Tibial nerve (tissue), 4 donors: ENCODE results near the gene MYH6. TPM values are rescaled to one million over a fixed set of nuclear protein-coding genes. Genes with fewer than 3 reads are reported as not detected.
A peak's percentile ranks its signal among the peaks of the same experiment; 100 is the strongest.

Experiments
- DNase-seq, 2 donors: peaks; one replicate each; pipeline ENCODE4 v3.0.0-alpha.2; 2019; ENCODE audit warnings: low spot score in 2 of 2
- H3K27ac ChIP-seq, 4 donors: fragments of 200-600 bp; sonication (generic) in 3 of 4; one replicate each; pipeline ENCODE4 v1.5.1; 2017 to 2019; ENCODE audit warnings: mild to moderate bottlenecking in 1 of 4
- H3K27me3 ChIP-seq, 2 donors: fragments of 200-600 bp; sonication (generic) in 1 of 2; one replicate each; pipeline versions ENCODE4 v1.5.1 to v1.6.0; 2017 to 2019
- H3K36me3 ChIP-seq, 3 donors: fragments of 200-600 bp; sonication (generic); one replicate each; pipeline ENCODE4 v1.5.1; 2018 to 2019
- H3K4me1 ChIP-seq, 4 donors: fragments of 200-600 bp; sonication (generic) in 3 of 4; one replicate each; pipeline ENCODE4 v1.5.1; 2017 to 2019
- H3K4me3 ChIP-seq, 4 donors: fragments of 200-600 bp; sonication (generic) in 3 of 4; one replicate each; pipeline ENCODE4 v1.5.1; 2017 to 2019; ENCODE audit warnings: mild to moderate bottlenecking in 1 of 4, moderate library complexity in 1 of 4
- H3K9me3 ChIP-seq, 4 donors: fragments of 200-600 bp; sonication (generic) in 3 of 4; one replicate each; pipeline ENCODE4 v1.5.1; 2017 to 2019
- EP300 ChIP-seq, 2 donors: sonication (generic); formaldehyde crosslinking; IDR thresholded peaks; one replicate each; pipeline ENCODE4 v1.6.1; 2017; ENCODE audit warnings: antibody characterized with exemption in 2 of 2, mild to moderate bottlenecking in 1 of 2
- POLR2A ChIP-seq, 2 donors: fragments of 450-650 bp; IDR thresholded peaks; one replicate each; pipeline ENCODE4 v1.6.1; 2017; ENCODE audit warnings: antibody characterized with exemption in 2 of 2, mild to moderate bottlenecking in 2 of 2, moderate library complexity in 2 of 2
- WGBS, 2 donors: methylation state at CpG; one replicate each; pipeline ENCODE4 v1.1.5; 2018; 5-methylcytosine and 5-hydroxymethylcytosine counted together
- total RNA-seq, 4 donors: library from RNA; depleted of rRNA; stranded (reverse); fragments of >200 nt; gene quantifications; one replicate each; pipeline ENCODE4 v1.1.0, GENCODE V29; 2016
- TF ChIP-seq, protein P1 (sequence below), 5 experiments: fragments of 200-600 bp in 3 of 5; fragments of 450-650 bp in 2 of 5; sonication (generic) in 3 of 5; IDR thresholded peaks; one replicate each; pipeline ENCODE4 v1.5.1; 2016 to 2019; ENCODE audit warnings: antibody characterized with exemption in 5 of 5, mild to moderate bottlenecking in 3 of 5, moderate library complexity in 2 of 5

MYH6 gene
- total RNA-seq, 4 donors from 2014 or later = 0.30 TPM; not detected in 3

DNA sequence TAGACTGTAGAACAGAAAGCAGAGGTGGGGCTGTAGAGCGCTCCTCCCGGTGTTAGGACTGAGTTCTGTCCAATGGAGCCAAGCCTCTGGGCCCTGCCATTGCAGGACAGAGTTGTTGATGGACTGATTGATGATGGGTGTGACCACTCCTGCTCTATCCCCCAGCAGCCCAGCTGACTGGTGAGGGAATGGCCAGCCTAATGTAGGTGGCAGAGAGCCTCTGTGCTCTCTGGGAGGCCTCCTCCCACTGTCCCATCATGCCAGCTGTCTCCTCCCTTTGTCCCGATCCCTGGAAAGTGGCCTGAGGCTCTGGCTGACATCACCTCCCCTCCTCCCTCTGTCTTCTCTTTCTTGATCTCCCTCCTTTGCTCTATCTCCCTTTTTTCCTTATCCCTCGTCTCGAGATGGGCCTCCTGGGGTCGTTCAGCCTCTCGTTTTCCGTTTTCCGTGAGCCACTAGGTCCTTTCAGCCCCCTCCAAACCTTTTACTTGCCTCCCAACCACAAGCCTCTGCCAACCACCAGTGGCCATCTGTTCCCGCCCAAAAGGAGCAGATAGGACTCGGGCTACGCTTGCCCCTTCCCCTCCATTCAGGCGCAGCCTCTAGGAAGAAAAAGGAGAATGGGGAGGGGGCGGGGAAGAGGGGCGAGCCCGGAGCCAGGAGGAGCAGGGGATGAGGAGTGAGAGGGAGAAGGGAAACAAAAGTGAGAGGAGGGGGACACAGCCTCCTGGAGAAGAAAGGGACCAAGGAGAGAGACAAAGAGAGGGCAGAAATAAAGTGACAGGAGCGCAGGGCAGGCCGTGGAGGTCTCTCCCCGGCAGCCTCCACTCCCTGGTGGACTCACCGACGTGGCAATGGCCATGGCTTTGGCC, 43.7 kb downstream of the MYH6 start:
- DNase-seq = peak; percentile 36 to 46
- Histone ChIP-seq H3K27me3 (no peaks in the 10 kb centered on the region), H3K36me3 (peaks cover 0 to 11% (median 0%) of the 10 kb centered on the region in 3 donors), H3K27ac (peak overlapping the region; percentile 89 to 98 (median 96)), H3K9me3 (no peaks in the 10 kb centered on the region), H3K4me3 (peak overlapping the region; percentile 49 to 87 (median 72)), H3K4me1 (peaks cover 0 to 72% (median 32%) of the 10 kb centered on the region in 4 donors)
- 8 to 13% methylated on average over 21 of the region's 21 CpGs for WGBS, 2 donors
- TF ChIP-seq EP300 (IDR thresholded peaks at IDR 0.05) (peak in 1 of 2 donors; percentile 75), POLR2A (IDR thresholded peaks at IDR 0.05) (peak; percentile 30 to 49)
- TF ChIP-seq, protein P1, sequence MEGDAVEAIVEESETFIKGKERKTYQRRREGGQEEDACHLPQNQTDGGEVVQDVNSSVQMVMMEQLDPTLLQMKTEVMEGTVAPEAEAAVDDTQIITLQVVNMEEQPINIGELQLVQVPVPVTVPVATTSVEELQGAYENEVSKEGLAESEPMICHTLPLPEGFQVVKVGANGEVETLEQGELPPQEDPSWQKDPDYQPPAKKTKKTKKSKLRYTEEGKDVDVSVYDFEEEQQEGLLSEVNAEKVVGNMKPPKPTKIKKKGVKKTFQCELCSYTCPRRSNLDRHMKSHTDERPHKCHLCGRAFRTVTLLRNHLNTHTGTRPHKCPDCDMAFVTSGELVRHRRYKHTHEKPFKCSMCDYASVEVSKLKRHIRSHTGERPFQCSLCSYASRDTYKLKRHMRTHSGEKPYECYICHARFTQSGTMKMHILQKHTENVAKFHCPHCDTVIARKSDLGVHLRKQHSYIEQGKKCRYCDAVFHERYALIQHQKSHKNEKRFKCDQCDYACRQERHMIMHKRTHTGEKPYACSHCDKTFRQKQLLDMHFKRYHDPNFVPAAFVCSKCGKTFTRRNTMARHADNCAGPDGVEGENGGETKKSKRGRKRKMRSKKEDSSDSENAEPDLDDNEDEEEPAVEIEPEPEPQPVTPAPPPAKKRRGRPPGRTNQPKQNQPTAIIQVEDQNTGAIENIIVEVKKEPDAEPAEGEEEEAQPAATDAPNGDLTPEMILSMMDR (IDR thresholded peaks at IDR 0.05) = no peak

GRCh38 chr14:23362200-23362599, 45.9 kb downstream of the MYH6 start:
- no peak for TF ChIP-seq EP300 (IDR thresholded peaks at IDR 0.05)
- TF ChIP-seq, protein P1 (IDR thresholded peaks at IDR 0.05) = peak in 3 of 5 experiments; percentile 10 to 30 (median 13)
- peaks cover 0 to 87% (median 34%) of the 10 kb centered on the region in 4 donors for H3K4me1 ChIP-seq

DNA sequence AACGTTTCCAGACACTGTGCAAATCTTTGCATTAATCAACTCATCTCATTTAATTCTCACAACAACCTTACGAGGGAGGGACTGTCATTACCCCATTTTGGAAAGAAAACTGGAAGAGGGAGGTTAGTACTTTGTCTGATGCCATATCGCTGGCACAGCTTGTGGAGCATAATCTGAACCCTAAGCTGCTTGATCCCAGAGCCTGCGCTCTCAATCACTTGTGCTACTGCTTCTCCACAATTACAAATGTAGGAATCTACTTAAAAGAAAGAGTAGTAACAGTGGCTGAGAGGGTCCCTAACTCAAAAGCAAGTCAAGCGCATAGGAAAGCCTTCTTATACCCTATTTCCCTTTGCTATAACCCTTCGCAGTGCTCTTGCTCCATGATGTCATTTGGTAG, 46.3 kb downstream of the MYH6 start:
- no peak overlapping the region for H3K4me3 ChIP-seq
- 48 to 61% methylated on average over 6 of the region's 6 CpGs for WGBS, 2 donors
- H3K27ac ChIP-seq = peak overlapping the region in 3 of 4 donors; percentile 12 to 98 (median 85)
- peaks cover 0 to 83% (median 34%) of the 10 kb centered on the region in 4 donors for H3K4me1 ChIP-seq
- no peaks in the 10 kb centered on the region for H3K27me3 ChIP-seq
- TF ChIP-seq, protein P1 (IDR thresholded peaks at IDR 0.05) = no peak
- no peak for TF ChIP-seq EP300 (IDR thresholded peaks at IDR 0.05)
- no peak for TF ChIP-seq POLR2A (IDR thresholded peaks at IDR 0.05)
- peaks cover 0 to 34% (median 0%) of the 10 kb centered on the region in 3 donors for H3K36me3 ChIP-seq
- H3K9me3 ChIP-seq = no peaks in the 10 kb centered on the region
- DNase-seq = no peak

More at GRCh38 chr14:23362200-23362599, 45.9 kb downstream of the MYH6 start:
- 32 to 33% methylated on average over 3 of the region's 3 CpGs for WGBS, 2 donors
- no peak for DNase-seq
- Histone ChIP-seq H3K27ac (peak overlapping the region in 3 of 4 donors; percentile 12 to 98 (median 85)), H3K36me3 (peaks cover 0 to 29% (median 0%) of the 10 kb centered on the region in 3 donors), H3K9me3 (no peaks in the 10 kb centered on the region), H3K4me3 (no peak overlapping the region), H3K27me3 (no peaks in the 10 kb centered on the region)

GRCh38 chr14:23361320-23361719, 46.8 kb downstream of the MYH6 start:
- H3K9me3 ChIP-seq = no peaks in the 10 kb centered on the region
- no peaks in the 10 kb centered on the region for H3K27me3 ChIP-seq
- peak overlapping the region; percentile 54 to 98 (median 76) for H3K27ac ChIP-seq
- DNase-seq = no peak
- peaks cover 0 to 79% (median 34%) of the 10 kb centered on the region in 4 donors for H3K4me1 ChIP-seq
- no peak overlapping the region for H3K4me3 ChIP-seq
- no peak for TF ChIP-seq POLR2A (IDR thresholded peaks at IDR 0.05)
- peak in 1 of 2 donors; percentile 80 for TF ChIP-seq EP300 (IDR thresholded peaks at IDR 0.05)
- peaks cover 0 to 38% (median 0%) of the 10 kb centered on the region in 3 donors for H3K36me3 ChIP-seq

DNA sequence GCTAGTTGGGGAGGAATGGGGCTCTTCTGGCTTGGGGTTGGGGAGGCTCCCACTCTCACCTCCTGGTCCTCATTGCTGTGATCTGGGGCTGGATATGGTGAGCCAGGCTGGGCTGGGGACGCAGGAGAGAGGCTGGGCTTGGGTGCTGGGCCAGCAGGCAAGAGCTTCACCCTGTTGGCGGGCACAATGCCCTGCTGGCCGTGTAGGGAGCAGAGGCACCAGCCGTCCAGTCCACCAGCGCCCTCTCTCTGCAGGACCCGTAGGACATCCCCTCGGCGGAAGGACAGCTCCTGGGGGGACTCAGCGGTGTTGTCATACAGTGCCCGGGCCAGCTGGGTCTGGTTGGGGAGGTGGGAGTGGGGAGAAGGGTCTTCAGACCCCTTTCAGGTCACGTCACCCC, 47.6 kb downstream of the MYH6 start:
- H3K4me3 ChIP-seq = no peak overlapping the region
- no peaks in the 10 kb centered on the region for H3K9me3 ChIP-seq
- no peak for DNase-seq
- TF ChIP-seq EP300 (IDR thresholded peaks at IDR 0.05) = no peak
- TF ChIP-seq, protein P1 (IDR thresholded peaks at IDR 0.05) = peak in 4 of 5 experiments; percentile 34 to 39 (median 35)
- H3K36me3 ChIP-seq = peaks cover 0 to 45% (median 0%) of the 10 kb centered on the region in 3 donors
- H3K27me3 ChIP-seq = no peaks in the 10 kb centered on the region
- WGBS, 2 donors = 38 to 43% methylated on average over 7 to 8 of the region's 11 CpGs
- peak overlapping the region; percentile 54 to 98 (median 76) for H3K27ac ChIP-seq
- H3K4me1 ChIP-seq = peaks cover 0 to 73% (median 34%) of the 10 kb centered on the region in 4 donors
